Adrenal gland (tissue), 5 donors: ENCODE results near the gene ANKRD11.

ENCODE experiments used
- POLR2A ChIP-seq, 2 donors: fragments of 450-650 bp; IDR thresholded peaks; one replicate each; pipeline ENCODE4 v1.6.1; 2017; ENCODE audit warnings: antibody characterized with exemption in 2 of 2, mild to moderate bottlenecking in 2 of 2, moderate library complexity in 1 of 2
- TF ChIP-seq, protein P1 (sequence below), 6 experiments: fragments of 450-650 bp in 4 of 6; fragments of 200-600 bp in 2 of 6; sonication (generic) in 1 of 6; IDR thresholded peaks; 1 replicate in 5 of 6; 2 replicates in 1 of 6; pipeline versions ENCODE4 v1.5.1 to v1.8.0; 2016 to 2021; ENCODE audit warnings: antibody characterized with exemption in 6 of 6, mild to moderate bottlenecking in 2 of 6, moderate library complexity in 1 of 6
- donor health status: DM: no; HTN: no; CAD: no.

DNA sequence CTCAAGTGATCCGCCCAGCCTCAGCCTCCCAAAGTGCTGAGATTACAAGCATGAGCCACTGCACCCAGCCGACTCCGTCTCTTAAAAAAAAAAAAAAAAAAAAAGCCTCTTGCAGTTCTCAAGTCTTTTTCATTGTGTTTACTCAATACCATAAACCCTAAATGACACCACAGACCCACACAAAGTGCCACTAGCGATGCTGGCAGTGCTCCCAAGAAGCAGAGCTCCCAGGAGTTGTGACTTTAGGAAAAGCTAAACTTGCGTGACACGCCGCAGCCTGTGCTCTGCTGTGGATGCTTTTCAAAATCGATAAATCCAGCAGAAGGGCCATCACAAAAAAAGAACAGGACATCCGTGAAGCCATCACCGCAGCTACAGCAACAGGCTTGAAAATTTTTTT is 114.7 kb downstream of the ANKRD11 start:
- TF ChIP-seq, protein P1, sequence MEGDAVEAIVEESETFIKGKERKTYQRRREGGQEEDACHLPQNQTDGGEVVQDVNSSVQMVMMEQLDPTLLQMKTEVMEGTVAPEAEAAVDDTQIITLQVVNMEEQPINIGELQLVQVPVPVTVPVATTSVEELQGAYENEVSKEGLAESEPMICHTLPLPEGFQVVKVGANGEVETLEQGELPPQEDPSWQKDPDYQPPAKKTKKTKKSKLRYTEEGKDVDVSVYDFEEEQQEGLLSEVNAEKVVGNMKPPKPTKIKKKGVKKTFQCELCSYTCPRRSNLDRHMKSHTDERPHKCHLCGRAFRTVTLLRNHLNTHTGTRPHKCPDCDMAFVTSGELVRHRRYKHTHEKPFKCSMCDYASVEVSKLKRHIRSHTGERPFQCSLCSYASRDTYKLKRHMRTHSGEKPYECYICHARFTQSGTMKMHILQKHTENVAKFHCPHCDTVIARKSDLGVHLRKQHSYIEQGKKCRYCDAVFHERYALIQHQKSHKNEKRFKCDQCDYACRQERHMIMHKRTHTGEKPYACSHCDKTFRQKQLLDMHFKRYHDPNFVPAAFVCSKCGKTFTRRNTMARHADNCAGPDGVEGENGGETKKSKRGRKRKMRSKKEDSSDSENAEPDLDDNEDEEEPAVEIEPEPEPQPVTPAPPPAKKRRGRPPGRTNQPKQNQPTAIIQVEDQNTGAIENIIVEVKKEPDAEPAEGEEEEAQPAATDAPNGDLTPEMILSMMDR (IDR thresholded peaks at IDR 0.05) = no peak
- TF ChIP-seq POLR2A (IDR thresholded peaks at IDR 0.05) = no peak
